Thymus (tissue), 14 donors: ENCODE results near the gene HRAS. TPM values are rescaled to one million over a fixed set of nuclear protein-coding genes. Genes with fewer than 3 reads are reported as not detected.

Experiments
- DNase-seq, 9 donors: peaks; one replicate each; pipeline ENCODE4 v3.0.0-alpha.2; 2013; ENCODE audit warnings: low spot score in 9 of 9, low read depth in 6 of 9, missing footprints in 1 of 9
- H3K27ac ChIP-seq, 2 donors: one replicate each; pipeline ENCODE4 v1.5.1; 2013; ENCODE audit warnings: control low read depth in 1 of 2, low read depth in 1 of 2, low read length in 1 of 2, mild to moderate bottlenecking in 1 of 2, moderate library complexity in 1 of 2
- H3K27me3 ChIP-seq, 2 donors: one replicate each; pipeline ENCODE4 v1.5.1; 2013; ENCODE audit warnings: low read length in 1 of 2; ENCODE audit not compliant: control insufficient read depth in 2 of 2, insufficient read depth in 1 of 2
- H3K36me3 ChIP-seq, 2 donors: one replicate each; pipeline ENCODE4 v1.5.1; 2013; ENCODE audit warnings: low read length in 1 of 2, mild to moderate bottlenecking in 1 of 2, moderate library complexity in 1 of 2; ENCODE audit not compliant: control insufficient read depth in 2 of 2, insufficient read depth in 2 of 2
- H3K4me1 ChIP-seq, 2 donors: one replicate each; pipeline ENCODE4 v1.5.1; 2013; ENCODE audit warnings: low read length in 2 of 2; ENCODE audit not compliant: control insufficient read depth in 2 of 2, insufficient read depth in 2 of 2
- H3K4me3 ChIP-seq, 2 donors: one replicate each; pipeline ENCODE4 v1.5.1; 2013; ENCODE audit warnings: low read length in 2 of 2, control low read depth in 1 of 2, mild to moderate bottlenecking in 1 of 2
- H3K9me3 ChIP-seq, 2 donors: one replicate each; pipeline ENCODE4 v1.5.1; 2013; ENCODE audit warnings: low read length in 1 of 2, mild to moderate bottlenecking in 1 of 2; ENCODE audit not compliant: control insufficient read depth in 2 of 2, insufficient read depth in 1 of 2
- WGBS: extraction: QIAGEN DNeasy Blood & Tissue Kit; methylation state at CpG from one replicate; pipeline ENCODE4 v1.1.7; 2013; 5-methylcytosine and 5-hydroxymethylcytosine counted together
- long read RNA-seq, 10 donors: transcript quantifications; one replicate each; lab custom pipeline, GENCODE V29; 2026
- polyA plus RNA-seq: library from polyadenylated mRNA; stranded (reverse); fragments of 200-250 nt; gene quantifications from one replicate; pipeline ENCODE4 v1.2.3, GENCODE V29; 2013
- total RNA-seq: library from RNA; stranded (reverse); fragments of 120-200 nt; gene quantifications from one replicate; pipeline ENCODE4 v1.2.4, GENCODE V29; 2013
- donor health status: healthy.

The HRAS gene
- 44.1 TPM for total RNA-seq
- polyA plus RNA-seq: 145 TPM
- long read RNA-seq, donor 1, partial matches to known transcripts: 0 of 2 reads
- long read RNA-seq, donor 1, other reads (novel, unspliced or antisense): 0 of 2 reads
- long read RNA-seq, donor 2: 0 reads
- long read RNA-seq, donor 3, transcript HRAS-201 (6 exons, 894 nt): major isoform, 10 of 21 reads
- long read RNA-seq, donor 3, partial matches to known transcripts: 5 of 21 reads
- long read RNA-seq, donor 3, other reads (novel, unspliced or antisense): 0 of 21 reads
- long read RNA-seq, donor 4, transcript HRAS-201 (6 exons, 894 nt): major isoform, 8 of 11 reads
- long read RNA-seq, donor 4, partial matches to known transcripts: 0 of 11 reads
- long read RNA-seq, donor 4, other reads (novel, unspliced or antisense): 0 of 11 reads
- long read RNA-seq, donor 5, transcript HRAS-201 (6 exons, 894 nt): major isoform, 17 of 29 reads
- long read RNA-seq, donor 5, transcript HRAS-211 (7 exons, 1,114 nt): minor isoform, 6 of 29 reads
- long read RNA-seq, donor 5, partial matches to known transcripts: 5 of 29 reads
- long read RNA-seq, donor 5, other reads (novel, unspliced or antisense): 0 of 29 reads
- long read RNA-seq, donor 6, transcript HRAS-201 (6 exons, 894 nt): major isoform, 9 of 12 reads
- long read RNA-seq, donor 6, partial matches to known transcripts: 0 of 12 reads
- long read RNA-seq, donor 6, other reads (novel, unspliced or antisense): 0 of 12 reads
- long read RNA-seq, donor 7, transcript HRAS-201 (6 exons, 894 nt): major isoform, 10 of 16 reads
- long read RNA-seq, donor 7, partial matches to known transcripts: 0 of 16 reads
- long read RNA-seq, donor 7, other reads (novel, unspliced or antisense): 0 of 16 reads
- long read RNA-seq, donor 8, partial matches to known transcripts: 0 of 7 reads
- long read RNA-seq, donor 8, other reads (novel, unspliced or antisense): 0 of 7 reads
- long read RNA-seq, donor 9, transcript HRAS-201 (6 exons, 894 nt): major isoform, 9 of 14 reads
- long read RNA-seq, donor 9, partial matches to known transcripts: 0 of 14 reads
- long read RNA-seq, donor 9, other reads (novel, unspliced or antisense): 0 of 14 reads
- long read RNA-seq, donor 10, partial matches to known transcripts: 0 of 5 reads
- long read RNA-seq, donor 10, other reads (novel, unspliced or antisense): 0 of 5 reads

- peaks cover 23 to 31% of the 10 kb centered on the region in 2 donors for H3K4me1 ChIP-seq
- under 1% methylated on average over 97 of the region's 97 CpGs for WGBS
Observed at GRCh38 chr11:535519-536454, at the start of gene HRAS. TSS of gene HRAS (minus strand) at chr11:535576.

GRCh38 chr11:584287-584686 lies 48.9 kb upstream of the HRAS start:
- 99% methylated on average over 10 of the region's 10 CpGs for WGBS

More at GRCh38 chr11:535519-536454, at the start of gene HRAS:
- peak; percentile 76 to 97 (median 91) for DNase-seq
- peak within 1 kb of the TSS in 1 of 2 donors; percentile 73 for H3K27ac ChIP-seq
- peak within 1 kb of the TSS; percentile 61 to 88 for H3K4me3 ChIP-seq
- H3K36me3 ChIP-seq: peaks cover 27 to 29% of the 10 kb centered on the region in 2 donors
- peaks cover 19 to 39% of the 10 kb centered on the region in 2 donors for H3K27me3 ChIP-seq
- H3K9me3 ChIP-seq: peaks cover 0 to 6% of the 10 kb centered on the region in 2 donors

GRCh38 chr11:581752-582151 lies 46.4 kb upstream of the HRAS start:
- WGBS: 96% methylated on average over 17 of the region's 17 CpGs

More at GRCh38 chr11:584287-584686, 48.9 kb upstream of the HRAS start:
- no peak overlapping the region for H3K27ac ChIP-seq
- H3K4me3 ChIP-seq: no peak overlapping the region
- H3K9me3 ChIP-seq: peaks cover 0 to 5% of the 10 kb centered on the region in 2 donors
- no peak for DNase-seq
- no peaks in the 10 kb centered on the region for H3K27me3 ChIP-seq
- H3K4me1 ChIP-seq: peaks cover 6 to 24% of the 10 kb centered on the region in 2 donors
- H3K36me3 ChIP-seq: peaks cover 48 to 59% of the 10 kb centered on the region in 2 donors

GRCh38 chr11:581342-581741 lies 46.0 kb upstream of the HRAS start:
- H3K27ac ChIP-seq: no peak overlapping the region
- no peak overlapping the region for H3K4me3 ChIP-seq
- WGBS: 95% methylated on average over 14 of the region's 14 CpGs
- H3K27me3 ChIP-seq: no peaks in the 10 kb centered on the region
- peaks cover 0 to 5% of the 10 kb centered on the region in 2 donors for H3K9me3 ChIP-seq
- H3K4me1 ChIP-seq: peaks cover 23 to 37% of the 10 kb centered on the region in 2 donors
- H3K36me3 ChIP-seq: peaks cover 29 to 34% of the 10 kb centered on the region in 2 donors
- no peak for DNase-seq

More at GRCh38 chr11:581752-582151, 46.4 kb upstream of the HRAS start:
- Histone ChIP-seq H3K36me3 (peaks cover 34 to 38% of the 10 kb centered on the region in 2 donors), H3K27ac (no peak overlapping the region), H3K27me3 (no peaks in the 10 kb centered on the region), H3K4me1 (peaks cover 23 to 37% of the 10 kb centered on the region in 2 donors), H3K9me3 (peaks cover 0 to 5% of the 10 kb centered on the region in 2 donors), H3K4me3 (no peak overlapping the region)
- DNase-seq: no peak

- peaks cover 0 to 6% of the 10 kb centered on the region in 2 donors for H3K27me3 ChIP-seq
- H3K27ac ChIP-seq: no peak overlapping the region
- peaks cover 26 to 31% of the 10 kb centered on the region in 2 donors for H3K36me3 ChIP-seq
- H3K9me3 ChIP-seq: peaks cover 0 to 5% of the 10 kb centered on the region in 2 donors
- 96% methylated on average over 20 of the region's 20 CpGs for WGBS
- DNase-seq: no peak
- peaks cover 23 to 43% of the 10 kb centered on the region in 2 donors for H3K4me1 ChIP-seq
- no peak overlapping the region for H3K4me3 ChIP-seq
Observed at GRCh38 chr11:579830-580601, 44.6 kb upstream of the HRAS start.

- Histone ChIP-seq H3K4me3 (peak overlapping the region in 1 of 2 donors; percentile 85), H3K27ac (peak overlapping the region in 1 of 2 donors; percentile 74)
Observed at GRCh38 chr11:578276-579035, 43.1 kb upstream of the HRAS start.

GRCh38 chr11:577611-577894 lies 42.2 kb upstream of the HRAS start:
- Histone ChIP-seq H3K27me3 (peaks cover 0 to 8% of the 10 kb centered on the region in 2 donors), H3K4me1 (peaks cover 28 to 67% of the 10 kb centered on the region in 2 donors), H3K4me3 (peak overlapping the region; percentile 84 to 85), H3K36me3 (peaks cover 14 to 18% of the 10 kb centered on the region in 2 donors), H3K9me3 (no peaks in the 10 kb centered on the region), H3K27ac (no peak overlapping the region)
- DNase-seq: no peak
- WGBS: 85% methylated on average over 6 of the region's 6 CpGs

More at GRCh38 chr11:578276-579035, 43.1 kb upstream of the HRAS start:
- peak in 1 of 9 donors; percentile 54 for DNase-seq
- H3K9me3 ChIP-seq: no peaks in the 10 kb centered on the region
- WGBS: 70% methylated on average over 21 of the region's 21 CpGs
- peaks cover 28 to 58% of the 10 kb centered on the region in 2 donors for H3K4me1 ChIP-seq
- H3K27me3 ChIP-seq: peaks cover 0 to 8% of the 10 kb centered on the region in 2 donors
- peaks cover 16 to 21% of the 10 kb centered on the region in 2 donors for H3K36me3 ChIP-seq
